BJ (cell line): ENCODE results near the gene NDFIP2. TPM values are rescaled to one million over a fixed set of nuclear protein-coding genes. Genes with fewer than 3 reads are reported as not detected.

ENCODE experiments used
- CTCF ChIA-PET: fragments of 350-600 bp; formaldehyde crosslinking; extraction: SDS; loops from one replicate; lab custom pipeline; 2021; ENCODE audit warnings: antibody characterized with exemption, inconsistent platforms; lab: Yijun Ruan, JAX
- POLR2A ChIA-PET: fragments of 300-600 bp; sonication (Branson Sonifier 250); formaldehyde crosslinking; extraction: SDS; loops from one replicate; lab custom pipeline; 2021; ENCODE audit warnings: antibody characterized with exemption; lab: Charles Lee
- DNase-seq: peaks from one replicate; pipeline ENCODE4 v3.0.0-alpha.2; 2011; ENCODE audit warnings: low read depth
- H3K27me3 ChIP-seq: 2 replicates; pipeline ENCODE4 v1.6.0; 2011; ENCODE audit warnings: low read length; ENCODE audit not compliant: control insufficient read depth, insufficient read depth
- H3K36me3 ChIP-seq: 2 replicates; pipeline ENCODE4 v1.5.1; 2011; ENCODE audit warnings: low read length; ENCODE audit not compliant: control insufficient read depth, insufficient read depth
- H3K4me3 ChIP-seq: 2 replicates; pipeline ENCODE4 v1.5.1; 2011; ENCODE audit warnings: low read depth, mild to moderate bottlenecking, control low read depth, low read length
- CTCF ChIP-seq: IDR thresholded peaks from 2 replicates; pipeline ENCODE4 v1.5.1; 2011; ENCODE audit warnings: low read depth, mild to moderate bottlenecking, control low read depth, inconsistent platforms, low read length, moderate library complexity; ENCODE audit not compliant: insufficient read depth
- polyA plus RNA-seq: library from polyadenylated mRNA; depleted of rRNA; stranded (reverse); fragments of >200 nt; gene quantifications from 2 replicates; pipeline ENCODE4 v1.2.3, GENCODE V29; 2011

The NDFIP2 gene
- polyA plus RNA-seq, 1 experiment = 53.8 TPM

- DNase-seq = no peak
- Histone ChIP-seq H3K36me3 (no peaks in the 10 kb centered on the region), H3K27me3 (no peaks in the 10 kb centered on the region; the same call in 1 of the 2 replicates), H3K4me3 (no peak overlapping the region)
- CTCF ChIA-PET = interaction anchor here (0.7 to 1.4 kb wide), 3 partner anchors 39 to 176 kb away, joined by 3 to 5 read pairs (median 3); no protein-coding TSS in a partner anchor
- TF ChIP-seq CTCF = no peak
- POLR2A ChIA-PET = no interaction called here
These were observed 14.1 kb upstream of the NDFIP2 start for GRCh38 chr13:79466872-79467271.

- CTCF ChIA-PET = no interaction called here
- H3K27me3 ChIP-seq = no peaks in the 10 kb centered on the region; the same call in 1 of the 2 replicates
- no peak for TF ChIP-seq CTCF
- POLR2A ChIA-PET = no interaction called here
- DNase-seq = no peak
- H3K4me3 ChIP-seq = no peak overlapping the region
- H3K36me3 ChIP-seq = no peaks in the 10 kb centered on the region
These were observed 12.6 kb upstream of the NDFIP2 start for GRCh38 chr13:79468402-79468801.

- Histone ChIP-seq H3K4me3 (no peak overlapping the region), H3K27me3 (no peaks in the 10 kb centered on the region; the same call in 1 of the 2 replicates), H3K36me3 (no peaks in the 10 kb centered on the region)
- CTCF ChIA-PET = no interaction called here
- TF ChIP-seq CTCF = no peak
- no peak for DNase-seq
- POLR2A ChIA-PET = no interaction called here
These were observed 12.1 kb upstream of the NDFIP2 start for GRCh38 chr13:79468819-79469218.

- DNase-seq = no peak
- POLR2A ChIA-PET = no interaction called here
- CTCF ChIA-PET = no interaction called here
- H3K27me3 ChIP-seq = no peaks in the 10 kb centered on the region; the same call in 1 of the 2 replicates
- no peaks in the 10 kb centered on the region for H3K36me3 ChIP-seq
- no peak for TF ChIP-seq CTCF
- no peak overlapping the region for H3K4me3 ChIP-seq
These were observed 11.3 kb upstream of the NDFIP2 start for GRCh38 chr13:79469608-79470007.

GRCh38 chr13:79470666-79471065, 10.3 kb upstream of the NDFIP2 start:
- H3K27me3 ChIP-seq = no peaks in the 10 kb centered on the region; the same call in 1 of the 2 replicates
- POLR2A ChIA-PET = no interaction called here
- H3K36me3 ChIP-seq = no peaks in the 10 kb centered on the region
- TF ChIP-seq CTCF = no peak
- CTCF ChIA-PET = no interaction called here
- DNase-seq = no peak
- no peak overlapping the region for H3K4me3 ChIP-seq
